ENCODE data around the gene ZAP70.
A peak's percentile ranks its signal among the peaks of the same experiment; 100 is the strongest.
"Not testable (repeated sequence)": the region's sequence is repeated elsewhere in the genome, so short reads cannot be mapped to it uniquely, and the experiment has no call there.

ZAP70 gene

DNA sequence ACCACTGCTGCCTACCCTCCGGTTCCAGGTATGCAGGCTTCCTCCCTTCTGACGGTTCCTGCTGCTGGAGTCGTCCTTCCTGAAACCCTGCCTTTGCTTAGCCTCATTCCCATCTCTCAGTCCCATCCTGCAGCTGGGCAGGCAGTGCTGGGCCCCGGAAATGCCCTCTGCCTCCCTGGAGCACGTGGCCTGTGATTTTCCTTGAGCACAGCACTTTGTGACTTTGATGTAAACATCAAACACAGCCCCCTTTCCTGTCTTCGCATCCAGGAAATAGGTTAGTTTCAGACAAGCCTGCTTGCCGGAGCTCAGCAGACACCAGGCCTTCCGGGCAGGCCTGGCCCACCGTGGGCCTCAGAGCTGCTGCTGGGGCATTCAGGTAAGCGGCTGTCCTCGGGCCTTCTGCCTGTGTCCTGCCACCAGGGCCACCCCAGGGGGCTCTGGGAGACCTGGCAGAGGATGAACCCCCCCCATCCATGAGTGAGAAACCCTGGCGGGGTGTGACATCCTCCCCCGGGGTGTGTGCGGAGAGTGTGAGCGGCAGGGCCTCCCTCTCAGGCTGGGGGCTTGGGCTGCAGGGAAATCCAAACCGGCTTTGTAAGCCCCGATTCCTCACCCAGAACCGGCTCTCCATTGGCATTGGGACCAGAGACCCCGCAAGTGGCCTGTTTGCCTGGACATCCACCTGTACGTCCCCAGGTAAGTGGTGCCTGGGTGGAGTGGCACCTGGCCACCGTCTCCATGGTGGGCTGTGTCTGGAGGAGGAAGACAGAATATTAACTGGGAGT, at the start of gene ZAP70:
ZAP70 (plus strand) TSS at position 281 of the 788 bp plus-strand sequence. CDS start 10,461 bp downstream, outside the sequence.
- peak; percentile 33 to 46 (median 43) for DNase-seq (ENCODE audit: low read depth in 3 of 3)

DNA sequence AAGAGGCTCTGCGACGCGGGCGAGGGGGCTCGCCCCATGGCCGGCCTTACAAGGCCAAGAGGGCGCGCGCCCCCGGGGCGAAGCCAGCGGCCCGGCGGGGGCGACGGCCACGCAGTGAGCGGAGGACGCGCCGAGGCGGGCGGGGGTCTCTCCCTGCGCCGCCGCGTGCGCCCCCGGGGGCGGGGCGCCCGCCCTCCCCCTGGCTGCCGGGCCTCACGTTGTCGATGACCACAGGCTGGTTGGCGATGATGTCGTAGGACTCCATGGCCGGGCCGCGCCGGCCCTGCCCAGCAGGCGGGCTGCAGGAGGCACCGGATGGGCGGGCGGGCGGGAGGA, 49.8 kb upstream of the ZAP70 start:
- no peak for DNase-seq (ENCODE audit: low read depth in 3 of 3)

DNA sequence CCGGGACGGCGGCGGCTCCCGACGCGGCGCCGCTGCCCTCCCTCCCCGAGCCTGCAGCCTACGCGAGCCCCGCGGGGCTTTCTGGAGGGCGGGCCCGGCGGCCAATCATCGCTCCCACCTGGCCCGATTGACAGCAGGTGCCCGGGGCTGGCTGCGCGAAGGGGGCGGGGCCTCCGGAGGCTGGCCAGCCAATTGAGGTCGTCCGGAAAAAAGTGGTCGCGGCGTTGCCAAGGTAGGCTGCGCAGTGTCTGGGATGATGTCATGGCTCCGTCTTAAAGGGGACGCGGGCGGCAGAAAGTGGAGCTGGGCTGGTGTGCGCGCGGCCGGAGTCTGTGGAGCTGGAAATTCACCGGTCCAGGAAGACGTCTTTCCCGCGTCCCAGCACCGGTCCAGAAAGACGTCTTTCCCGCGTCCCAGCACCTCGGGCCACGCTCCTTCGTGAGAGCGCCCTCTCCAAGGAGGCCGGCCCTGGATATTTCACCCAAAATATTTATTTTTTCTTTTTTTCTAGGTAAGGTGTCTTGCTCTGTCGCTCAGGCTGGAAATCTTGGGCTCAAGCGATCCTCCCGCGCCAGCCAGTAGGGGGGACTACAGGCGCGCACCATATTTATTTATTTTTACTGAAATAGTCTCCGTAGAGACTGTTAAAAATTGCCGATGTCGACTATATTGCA, 49.3 kb upstream of the ZAP70 start, which contains the start of gene ACTR1B:
ACTR1B (minus strand) TSS at position 83 of the 674 bp plus-strand sequence. CDS start 154 bp downstream, outside the sequence.
- peak; percentile 94 to 96 (median 95) for DNase-seq (ENCODE audit: low read depth in 3 of 3)

DNA sequence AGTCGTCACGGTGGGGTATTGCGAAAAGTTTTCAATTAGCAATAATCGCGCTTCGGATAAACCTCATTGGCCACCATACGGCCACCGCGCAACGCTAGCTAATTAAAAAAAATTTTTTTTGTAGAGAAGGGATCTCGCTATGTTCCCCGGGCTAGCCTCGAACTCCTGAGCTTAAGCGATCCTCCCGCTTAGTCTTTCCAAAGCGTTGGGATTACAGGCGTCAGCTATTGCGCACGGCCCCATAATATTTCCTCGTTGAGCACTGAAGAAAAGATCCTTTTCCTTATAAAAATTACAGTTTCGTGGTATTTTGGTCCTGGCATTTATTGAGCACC, 48.8 kb upstream of the ZAP70 start:
- no peak for DNase-seq (ENCODE audit: low read depth in 3 of 3)

DNA sequence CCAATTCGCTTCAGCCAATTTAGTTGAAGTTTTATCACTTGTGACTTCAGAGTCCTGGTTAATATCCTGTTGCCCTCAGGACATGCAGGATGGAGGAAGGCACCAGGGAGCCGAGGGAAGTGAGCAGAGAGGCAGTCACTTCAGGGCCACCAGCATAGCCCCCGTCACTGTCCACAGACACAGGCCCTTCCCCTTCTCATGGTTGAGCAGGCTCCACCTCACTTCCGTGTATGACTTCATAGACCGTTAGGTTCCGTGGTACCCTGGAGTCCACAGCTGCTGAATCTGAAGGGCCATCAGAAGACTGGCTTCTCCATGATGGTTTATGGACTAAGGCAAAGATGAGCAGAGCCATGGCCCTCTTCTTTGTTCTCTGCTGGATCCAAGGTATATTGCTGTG, 43.9 kb upstream of the ZAP70 start, which contains the start of gene C2orf92:
C2orf92 (plus strand) TSS at position 266 of the 400 bp plus-strand sequence; CDS start at position 342, 76 bp downstream.
- DNase-seq (ENCODE audit: low read depth in 3 of 3), result no peak

DNA sequence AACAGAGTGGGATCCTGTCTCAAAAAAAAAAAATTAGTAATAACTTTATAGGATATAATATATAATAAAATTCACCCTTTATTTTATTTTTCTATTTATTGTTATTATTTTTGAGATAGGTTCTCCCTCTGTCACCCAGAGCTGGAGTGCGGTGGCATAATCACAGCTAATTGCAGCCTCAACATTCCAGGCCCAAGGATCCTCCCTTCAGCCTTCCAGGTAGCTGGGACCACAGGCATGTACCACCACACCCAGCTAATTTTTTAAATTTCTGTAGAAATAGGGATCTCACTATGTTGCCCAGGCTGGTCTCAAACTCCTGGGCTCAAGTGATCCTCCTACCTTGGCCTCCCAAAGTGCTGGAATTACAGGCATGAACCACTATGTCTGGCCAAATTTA, 42.9 kb upstream of the ZAP70 start:
- DNase-seq (ENCODE audit: low read depth in 3 of 3), result no peak

DNA sequence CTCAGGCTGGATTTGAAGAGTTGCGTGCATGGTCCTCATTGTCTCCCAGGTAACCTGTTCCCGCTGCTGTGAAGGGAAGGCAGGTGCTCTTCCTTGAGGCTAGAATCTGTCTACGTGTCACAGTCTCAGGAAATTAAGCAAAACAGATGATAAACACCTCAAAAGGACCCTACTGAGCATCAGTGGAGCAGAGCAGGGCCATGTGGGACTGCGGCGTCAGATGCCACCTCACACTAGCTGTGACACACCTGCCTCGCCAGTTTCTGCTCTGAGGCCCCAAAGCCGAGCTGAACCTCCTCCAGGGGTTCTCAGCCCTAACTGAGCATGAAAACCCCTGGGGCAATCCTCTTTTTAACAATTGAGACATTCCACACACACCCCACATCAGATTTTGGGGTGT, 41.9 kb upstream of the ZAP70 start:
- DNase-seq (ENCODE audit: low read depth in 3 of 3), result no peak

DNA sequence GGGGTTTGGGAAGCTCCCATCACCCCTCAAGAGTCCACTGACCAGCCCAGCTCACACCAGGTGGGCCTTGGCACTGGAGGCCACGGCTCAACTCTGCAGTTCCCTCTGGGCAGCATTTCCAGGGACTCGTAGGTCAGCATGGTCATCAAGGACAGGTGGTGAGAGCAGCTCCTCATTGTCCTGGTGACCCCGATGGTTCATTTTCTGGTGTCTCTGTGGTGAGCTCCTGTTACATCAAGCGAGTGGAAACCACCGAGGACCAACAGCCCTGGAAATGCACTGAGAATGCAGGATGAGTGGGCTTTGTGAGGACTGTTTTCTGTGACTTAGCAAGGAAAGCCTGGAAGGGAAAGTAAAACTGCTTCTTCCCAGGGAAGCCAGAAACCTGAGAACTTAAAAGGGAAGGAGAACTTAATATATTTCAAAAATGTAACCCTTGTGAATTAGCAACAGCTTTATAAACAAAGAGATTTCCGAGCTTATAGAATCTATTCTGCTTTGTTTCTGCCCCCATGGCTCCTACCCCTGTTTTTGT, 40.7 kb upstream of the ZAP70 start:
- DNase-seq (ENCODE audit: low read depth in 3 of 3), result not testable (repeated sequence)

DNA sequence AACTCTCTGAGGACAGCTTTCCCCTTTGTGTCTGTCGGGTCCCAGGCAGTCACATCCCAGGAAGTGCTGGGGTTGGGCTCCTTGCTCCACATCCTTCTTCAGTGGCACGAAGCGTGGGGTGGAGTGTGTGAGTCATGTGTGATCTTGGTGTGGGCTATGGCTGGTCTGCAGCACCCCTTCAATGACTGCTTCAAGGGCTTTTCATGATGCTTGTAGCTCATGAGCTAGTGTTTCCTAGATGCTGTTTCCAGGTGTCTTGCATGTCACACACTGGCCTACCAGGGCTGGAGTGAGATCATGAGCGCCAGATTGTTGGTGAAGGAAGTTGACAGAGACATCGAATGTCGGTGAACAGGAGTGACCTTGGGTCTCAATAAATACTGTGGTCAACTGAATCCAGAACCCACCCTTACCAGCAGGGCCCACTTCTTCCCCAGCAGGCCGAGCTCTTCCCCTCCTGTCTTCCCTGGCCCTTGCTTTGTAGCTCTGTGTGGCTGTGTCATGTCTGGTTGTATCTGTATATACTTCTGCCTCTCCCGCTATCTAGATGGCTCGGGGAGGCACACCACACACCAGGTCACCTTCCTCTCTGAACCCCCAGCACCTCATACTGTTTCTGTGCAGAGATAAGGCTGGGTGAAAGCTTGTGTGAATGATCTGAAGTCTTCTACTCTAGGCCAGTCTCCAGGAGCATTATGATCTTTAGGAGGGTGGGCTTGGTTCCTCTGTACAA, 40.0 kb upstream of the ZAP70 start:
- no peak for DNase-seq (ENCODE audit: low read depth in 3 of 3)

DNA sequence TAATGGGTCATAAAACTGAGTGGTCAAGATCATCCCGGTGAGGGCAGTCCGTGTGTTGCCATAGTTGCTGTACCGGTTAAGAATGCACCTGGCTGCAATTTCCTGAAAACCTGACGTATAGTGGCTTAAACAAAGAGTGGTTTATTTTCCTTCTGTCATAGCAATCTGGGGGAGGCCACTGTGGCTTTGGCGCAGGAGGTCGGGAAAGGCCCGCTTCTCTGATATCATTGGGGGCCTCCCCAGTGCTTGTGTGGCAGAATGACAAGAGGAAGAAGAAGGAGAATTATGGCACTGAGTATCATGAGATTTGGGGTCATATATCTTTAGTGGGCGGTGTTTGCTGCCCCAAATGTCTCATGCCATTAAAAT, 39.5 kb upstream of the ZAP70 start:
- no peak for DNase-seq (ENCODE audit: low read depth in 3 of 3)

DNA sequence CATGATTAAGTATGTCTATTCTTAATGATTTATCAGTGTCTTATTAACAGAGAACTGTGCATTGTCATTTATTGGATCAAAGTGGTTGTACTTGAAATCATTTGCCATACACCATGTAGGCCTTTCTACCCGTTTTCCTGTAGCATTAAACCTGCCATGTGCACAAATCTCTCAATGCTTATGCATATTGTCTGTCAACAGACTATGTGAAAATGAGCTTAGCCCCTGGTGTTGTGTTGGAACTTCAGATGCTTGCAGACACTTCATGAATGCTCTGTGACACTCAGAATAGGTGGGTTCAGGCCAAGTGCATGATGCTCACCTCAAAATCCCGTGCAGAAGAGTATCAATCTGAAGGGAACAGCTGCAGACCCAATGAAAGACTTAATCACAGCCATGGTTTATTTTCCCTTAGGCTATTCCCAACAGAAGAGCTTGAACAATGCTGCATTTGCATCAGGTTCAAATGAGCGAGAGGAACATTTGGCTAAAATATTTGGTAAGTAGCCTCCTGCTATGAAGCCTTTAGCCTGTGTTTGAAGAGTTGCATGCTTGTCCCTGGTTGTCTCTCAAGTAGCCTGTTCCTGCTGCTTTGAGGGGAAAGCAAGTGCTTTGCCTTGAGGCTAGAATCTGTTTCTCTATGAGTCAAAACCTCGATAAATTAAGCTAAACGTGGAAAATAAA, 37.8 kb upstream of the ZAP70 start:
- no peak for DNase-seq (ENCODE audit: low read depth in 3 of 3)

DNA sequence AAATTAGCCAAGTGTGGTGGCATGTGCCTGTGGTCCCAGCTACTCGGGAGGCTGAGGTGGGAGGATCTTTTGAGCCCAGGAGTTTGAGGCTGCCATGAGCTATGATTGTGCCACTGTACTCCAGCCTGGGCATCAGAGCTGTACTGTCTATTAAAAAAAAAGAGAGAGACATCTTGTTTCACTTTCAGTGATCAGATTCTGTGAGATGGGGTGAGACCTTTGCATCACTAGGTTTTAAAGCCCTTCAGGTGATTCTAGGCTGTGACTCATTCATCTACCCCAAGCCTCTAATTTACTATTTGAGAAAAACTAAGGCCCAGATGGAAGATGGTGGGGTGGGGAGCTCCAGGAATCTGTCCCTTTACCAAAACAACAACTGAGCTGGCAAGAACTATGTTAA, 36.8 kb upstream of the ZAP70 start:
- no peak for DNase-seq (ENCODE audit: low read depth in 3 of 3)

DNA sequence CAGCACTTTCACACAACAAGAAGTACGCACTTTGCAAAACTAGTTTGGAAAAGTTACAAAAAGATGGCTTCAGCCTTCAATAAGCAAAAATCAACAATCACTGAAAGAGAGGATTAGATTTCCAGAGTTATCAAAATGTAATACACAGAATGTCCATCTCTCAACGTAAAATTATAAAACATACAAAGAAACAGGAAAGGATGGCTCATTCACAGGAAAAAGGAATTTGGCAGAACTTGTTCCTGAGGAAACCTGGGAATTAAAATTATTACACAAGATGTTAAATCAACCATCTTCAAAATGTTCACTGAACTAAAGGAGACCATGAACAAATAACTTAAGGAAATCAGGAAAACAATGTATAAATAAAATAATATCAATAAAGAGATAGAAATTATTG, 35.9 kb upstream of the ZAP70 start:
- no peak for DNase-seq (ENCODE audit: low read depth in 3 of 3)

DNA sequence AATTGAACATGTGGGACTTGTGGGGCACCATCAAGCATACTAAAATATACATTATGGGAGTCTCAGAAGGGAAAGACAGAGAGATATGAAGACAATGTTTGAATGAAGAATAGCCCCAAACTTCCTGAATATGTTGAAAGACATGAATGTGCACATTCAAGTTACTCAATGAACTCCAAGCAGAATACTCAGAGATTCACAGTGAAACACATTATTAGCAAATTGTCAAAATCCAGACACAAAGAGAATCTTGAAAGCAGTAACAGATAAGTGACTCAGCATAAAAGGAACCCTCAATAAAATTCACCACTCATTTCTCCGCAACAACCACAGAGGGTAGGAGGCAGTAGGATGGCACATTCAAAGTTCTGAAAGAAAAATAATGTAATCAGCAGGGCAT, 35.1 kb upstream of the ZAP70 start:
- DNase-seq (ENCODE audit: low read depth in 3 of 3), result no peak

DNA sequence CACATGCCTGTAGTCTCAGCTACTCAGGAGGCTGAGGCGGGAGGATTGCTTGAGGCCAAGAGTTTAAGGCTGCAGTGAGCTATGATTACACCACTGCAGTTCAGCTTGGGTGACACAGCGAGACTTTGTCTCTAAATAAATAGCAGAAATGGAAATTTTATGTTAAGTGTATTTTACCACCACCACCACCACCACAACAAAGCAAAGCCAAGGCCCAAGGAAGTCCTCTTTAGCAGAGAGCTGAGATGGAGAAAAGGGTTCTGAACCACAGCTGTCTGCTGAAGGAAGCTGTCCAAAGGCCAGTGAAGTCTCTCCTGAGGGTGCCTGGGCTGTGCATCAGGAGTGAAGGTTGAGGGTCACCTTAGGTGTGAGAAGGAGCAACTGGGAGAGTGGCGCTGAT, 26.1 kb upstream of the ZAP70 start:
- not testable (repeated sequence) for DNase-seq (ENCODE audit: low read depth in 3 of 3)

DNA sequence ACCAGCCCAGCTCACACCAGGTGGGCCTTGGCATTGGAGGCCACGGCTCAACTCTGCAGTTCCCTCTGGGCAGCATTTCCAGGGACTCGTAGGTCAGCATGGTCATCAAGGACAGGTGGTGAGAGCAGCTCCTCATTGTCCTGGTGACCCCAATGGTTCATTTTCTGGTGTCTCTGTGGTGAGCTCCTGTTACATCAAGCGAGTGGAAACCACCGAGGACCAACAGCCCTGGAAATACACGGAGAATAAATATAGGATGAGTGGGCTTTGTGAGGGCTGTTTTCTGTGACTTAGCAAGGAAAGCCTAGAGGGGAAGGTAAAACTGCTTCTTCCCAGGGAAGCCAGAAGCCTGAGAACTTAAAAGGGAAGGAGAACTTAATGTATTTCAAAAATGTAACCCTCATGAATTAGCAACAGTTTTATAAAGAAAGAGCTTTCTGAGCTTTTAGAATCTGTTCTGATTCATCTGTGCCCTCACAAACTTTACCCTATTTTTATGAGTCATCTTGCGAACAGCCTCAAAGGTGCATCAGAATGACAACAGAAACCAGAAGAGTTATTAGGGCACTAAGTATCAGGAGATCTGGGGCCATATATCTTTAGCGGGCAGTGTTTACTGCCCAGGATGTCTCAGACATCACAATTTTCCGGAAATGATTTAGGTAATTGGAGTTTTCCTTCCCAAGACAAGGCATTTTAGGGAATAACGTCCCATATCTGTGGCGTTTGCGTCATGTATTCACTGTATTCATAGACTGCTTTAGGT, 25.1 kb upstream of the ZAP70 start:
- DNase-seq (ENCODE audit: low read depth in 3 of 3), result no peak

DNA sequence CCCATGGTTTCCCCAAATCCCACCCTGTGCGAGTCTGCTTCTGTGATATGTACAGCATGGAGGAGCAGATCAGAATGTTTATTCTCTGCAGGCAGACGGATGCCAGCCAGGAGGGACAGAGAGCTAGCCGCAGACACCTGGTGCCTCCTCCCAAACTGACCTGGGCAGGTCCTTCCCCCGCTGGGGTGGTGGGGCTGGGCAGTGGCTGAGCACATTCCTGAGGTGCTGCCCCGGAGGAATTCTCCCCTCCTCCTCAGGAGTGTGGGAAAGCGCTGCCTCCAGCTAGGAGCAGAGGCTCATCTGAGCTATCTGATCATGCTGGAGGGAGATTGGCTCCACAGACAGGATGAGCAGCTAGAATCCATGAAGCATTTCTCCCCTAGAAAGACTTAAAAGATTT, 22.2 kb upstream of the ZAP70 start:
- DNase-seq (ENCODE audit: low read depth in 3 of 3), result no peak

DNA sequence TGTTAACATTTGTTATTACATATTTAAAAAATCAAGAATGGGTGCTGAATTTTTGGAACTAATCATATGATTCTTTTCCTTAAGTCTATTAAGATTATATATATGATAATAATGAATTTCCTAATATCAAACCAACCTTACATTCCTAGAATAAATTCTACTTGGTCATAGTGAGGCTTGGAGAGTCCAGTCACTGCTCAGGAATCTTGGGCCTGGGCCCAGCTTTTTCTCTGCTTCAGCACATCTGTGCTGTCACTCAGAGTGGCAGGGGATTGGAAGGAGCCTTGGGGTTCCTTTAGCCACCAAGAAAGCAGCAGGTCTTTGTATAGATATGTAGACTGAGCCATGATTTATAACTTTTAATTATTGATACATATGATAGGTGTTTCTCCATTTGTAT, 19.9 kb upstream of the ZAP70 start:
- no peak for DNase-seq (ENCODE audit: low read depth in 3 of 3)

DNA sequence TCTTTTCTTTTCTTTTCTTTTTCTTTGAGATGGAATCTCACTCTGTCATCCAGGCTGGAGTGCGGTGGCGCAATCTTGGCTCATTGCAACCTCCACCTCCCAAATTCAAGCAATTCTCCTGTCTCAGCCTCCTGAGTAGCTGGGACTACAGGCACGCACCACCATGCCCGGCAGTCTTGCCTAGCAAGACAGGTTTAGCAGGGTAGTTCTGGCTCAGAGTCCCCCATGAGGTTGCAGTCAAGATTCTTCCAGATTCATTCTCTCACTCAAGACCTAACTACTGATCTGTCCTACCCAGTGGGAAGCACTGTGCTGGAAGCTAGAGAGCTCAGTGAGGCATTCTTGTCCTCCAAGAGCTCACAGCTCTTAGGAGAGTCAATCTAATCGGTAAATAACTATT, 17.6 kb upstream of the ZAP70 start:
- DNase-seq (ENCODE audit: low read depth in 3 of 3), result no peak

DNA sequence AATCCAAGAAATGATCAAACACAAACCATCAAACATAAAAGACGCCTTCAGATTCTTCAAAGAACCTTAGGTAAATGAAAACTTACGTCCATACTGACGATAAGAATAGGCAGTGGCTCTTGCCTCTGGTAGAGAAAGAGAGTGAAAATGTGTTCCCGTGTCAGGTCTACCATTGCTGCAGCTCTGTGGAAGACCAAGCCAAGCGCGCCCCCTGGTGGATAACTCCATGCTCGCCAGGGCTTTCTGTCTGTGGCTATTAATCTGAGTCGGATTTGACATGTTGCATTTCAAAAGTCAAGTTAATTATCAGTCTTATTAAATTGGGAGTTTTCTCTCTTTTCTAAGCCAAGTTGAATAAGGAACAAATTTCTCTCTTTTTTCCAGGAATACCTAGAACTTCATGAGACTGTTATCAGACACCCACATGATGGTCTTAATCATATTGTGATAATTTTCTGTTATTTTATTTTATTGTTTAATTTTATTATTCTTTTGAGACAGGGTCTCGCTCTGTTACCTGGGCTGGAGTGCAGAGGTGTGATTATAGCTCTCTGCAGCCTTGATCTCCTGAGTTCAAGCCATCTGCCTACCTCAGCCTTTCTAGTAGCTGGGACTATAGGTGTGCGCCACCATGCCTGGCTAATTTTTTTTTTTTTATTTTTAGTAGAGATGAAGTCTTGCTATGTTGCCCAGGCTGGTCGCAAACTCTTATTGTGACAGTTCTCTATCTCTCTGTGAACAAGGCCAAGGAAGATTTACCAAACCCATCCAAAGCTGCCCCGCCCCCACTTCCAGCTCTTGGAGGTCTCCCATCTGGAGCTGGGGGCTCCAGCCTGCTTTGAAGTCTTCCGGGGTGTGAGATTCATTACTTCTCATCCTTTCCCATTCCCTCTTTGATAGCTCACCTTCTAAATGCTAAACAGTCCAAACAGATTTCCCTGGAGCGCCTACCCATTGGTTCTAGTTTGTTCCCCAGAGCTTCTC, 15.8 kb upstream of the ZAP70 start:
- peak; percentile 80 to 92 (median 91) for DNase-seq (ENCODE audit: low read depth in 3 of 3)

All from stimulated activated CD4-positive, alpha-beta T cell treated with anti-CD3 and anti-CD28 coated beads, TNF-alpha, amount 100 ng/mL, for 4 hours (primary cell).